GM12892 (cell line): ENCODE data around the gene PNMT.

Experiments
- POLR2A ChIP-seq: IDR thresholded peaks from 2 replicates; pipeline ENCODE4 v1.6.1; 2011; ENCODE audit warnings: low read depth, low read length, control low read depth
- POLR2AphosphoS5 ChIP-seq: IDR thresholded peaks from 2 replicates; pipeline ENCODE4 v1.6.1; 2011; ENCODE audit warnings: low read depth, low read length, control low read depth
- TAF1 ChIP-seq: IDR thresholded peaks from 2 replicates; pipeline ENCODE4 v1.6.1; 2011; ENCODE audit warnings: low read depth, mild to moderate bottlenecking, control low read depth, low read length, borderline replicate concordance

DNA sequence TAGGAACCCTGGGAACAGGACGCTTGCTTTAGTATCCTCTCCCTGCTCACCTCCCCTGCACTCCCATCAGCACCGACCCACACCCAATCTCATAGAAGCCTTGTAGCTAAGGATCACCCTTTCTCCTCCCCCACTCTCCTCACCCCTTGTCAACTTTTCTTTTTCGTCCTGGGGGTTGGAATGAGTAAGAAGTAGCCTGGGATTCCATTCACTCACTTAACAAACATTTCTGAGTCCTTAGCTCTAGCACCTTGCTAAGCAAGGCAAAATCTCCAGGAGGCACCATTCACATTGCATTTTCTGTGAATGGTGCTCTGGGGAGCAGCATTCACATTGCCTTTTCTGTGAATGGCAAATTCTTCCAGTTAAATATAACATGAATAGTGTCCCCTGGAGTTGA lies 20.7 kb downstream of the PNMT start:
- TF ChIP-seq POLR2AphosphoS5 (no peak), POLR2A (no peak), TAF1 (no peak)
